Measurements from ENCODE around the gene TRIO. TPM values are rescaled to one million over a fixed set of nuclear protein-coding genes. Genes with fewer than 3 reads are reported as not detected.

The TRIO gene
- total RNA-seq, 1 experiment from 2014 or later, result 150 TPM

DNA sequence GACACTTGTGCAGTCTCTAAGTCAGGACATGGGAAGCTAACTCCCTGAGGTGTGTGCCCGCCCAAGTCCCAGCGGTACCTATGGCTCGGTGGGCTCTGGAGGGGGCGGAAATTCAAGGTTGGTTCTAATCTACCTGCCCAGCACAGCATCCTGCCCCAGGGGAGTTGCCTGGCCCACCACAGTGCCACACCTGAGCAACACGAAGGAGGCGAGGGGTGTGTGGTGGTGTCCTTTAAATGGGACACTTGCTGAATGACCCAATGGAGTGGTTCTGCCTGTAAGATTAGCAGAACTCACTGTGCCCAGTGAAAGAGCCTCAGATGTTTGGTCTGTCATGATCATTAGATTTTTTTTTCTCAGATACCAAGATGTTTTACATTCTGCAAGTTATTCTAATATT lies 367.7 kb downstream of the TRIO start:
- in situ Hi-C loops (cut with HindIII; ENCODE audit: low pct_unique_long_range_greater_than_20kb, low sequenced_read_pairs), result no loop called here

DNA sequence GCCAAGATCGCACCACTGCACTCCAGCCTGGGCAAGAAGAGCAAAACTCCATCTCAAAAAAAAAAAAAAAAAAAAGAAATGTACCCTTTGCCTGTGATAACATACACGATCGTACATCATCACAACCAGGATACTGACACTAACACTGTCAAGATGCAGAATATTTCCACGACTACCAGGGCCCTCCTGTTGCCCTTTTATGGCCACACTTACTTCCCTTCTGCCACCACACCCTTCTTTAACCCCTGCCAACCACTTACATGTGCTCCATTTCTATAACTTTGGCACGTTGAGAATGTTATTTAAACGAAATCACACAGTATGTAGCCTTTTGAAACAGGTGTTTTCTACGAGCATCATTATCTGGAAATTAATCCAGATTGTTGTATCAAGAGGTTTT lies 369.4 kb downstream of the TRIO start:
- in situ Hi-C loops (cut with HindIII; ENCODE audit: low pct_unique_long_range_greater_than_20kb, low sequenced_read_pairs), result no loop called here
- no peak for DNase-seq (ENCODE audit: low read depth, low spot score)

More for the DNA sequence above, 367.7 kb downstream of the TRIO start:
- no peak for DNase-seq (ENCODE audit: low read depth, low spot score)

DNA sequence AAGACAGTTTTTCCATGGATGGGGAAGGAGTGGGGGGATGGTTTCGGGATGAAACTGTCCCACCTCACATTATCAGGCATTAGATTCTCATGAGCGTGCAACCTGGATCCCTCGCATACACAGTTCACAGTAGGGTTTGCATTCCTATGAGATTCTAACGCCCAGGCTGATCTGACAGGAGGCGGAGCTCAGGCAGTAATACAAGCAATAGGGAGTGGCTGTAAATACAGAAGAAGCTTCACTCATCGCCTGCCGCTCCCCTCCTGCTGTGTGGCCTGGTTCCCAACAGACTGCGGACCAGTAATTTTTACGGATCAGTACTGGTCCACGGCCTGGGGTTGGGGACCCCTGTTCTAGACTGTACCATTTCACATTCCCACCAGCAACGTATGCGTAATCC lies 370.1 kb downstream of the TRIO start:
- in situ Hi-C loops (cut with HindIII; ENCODE audit: low pct_unique_long_range_greater_than_20kb, low sequenced_read_pairs), result no loop called here
- no peak for DNase-seq (ENCODE audit: low read depth, low spot score)

DNA sequence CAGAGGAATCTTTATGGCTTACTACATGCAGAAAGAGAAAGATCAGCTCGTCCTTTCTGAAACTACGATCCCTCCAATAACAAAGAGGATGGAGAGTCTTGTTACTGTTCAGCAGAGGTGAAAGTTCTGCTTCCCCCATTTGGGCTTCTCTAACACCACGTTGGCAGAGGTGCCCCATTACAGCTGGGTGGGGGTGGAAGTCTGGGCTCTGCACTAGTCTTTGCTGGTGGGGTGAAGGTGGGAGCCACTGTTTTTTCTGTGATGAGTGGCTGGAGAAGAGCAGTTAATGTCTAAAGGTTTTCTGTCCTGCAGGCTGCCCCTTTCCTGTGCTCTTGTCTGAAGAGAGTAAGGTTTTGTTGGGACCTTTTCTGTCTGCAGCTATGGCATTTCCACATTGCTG lies 373.8 kb downstream of the TRIO start:
- in situ Hi-C loops (cut with HindIII; ENCODE audit: low pct_unique_long_range_greater_than_20kb, low sequenced_read_pairs), result no loop called here
- no peak for DNase-seq (ENCODE audit: low read depth, low spot score)

DNA sequence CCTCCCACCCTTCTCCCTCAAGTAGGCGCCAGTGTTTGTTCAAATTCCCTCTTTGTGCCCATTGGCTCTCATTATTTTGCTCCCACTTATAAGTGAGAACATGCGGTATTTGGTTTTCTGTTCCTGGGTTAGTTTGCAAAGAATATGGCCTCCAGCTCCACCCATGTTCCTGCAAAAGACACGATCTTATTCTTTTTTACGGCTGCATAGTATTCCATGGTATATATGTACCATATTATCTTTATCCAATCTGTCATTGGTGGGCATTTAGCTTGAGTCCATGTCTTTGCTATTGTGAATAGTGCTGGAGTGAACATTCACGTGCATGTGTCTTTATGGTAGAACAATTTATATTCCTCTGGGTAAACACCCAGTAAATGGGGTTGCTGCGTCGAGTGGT lies 375.5 kb downstream of the TRIO start:
- DNase-seq (ENCODE audit: low read depth, low spot score), result no peak
- in situ Hi-C loops (cut with HindIII; ENCODE audit: low pct_unique_long_range_greater_than_20kb, low sequenced_read_pairs), result no loop called here

DNA sequence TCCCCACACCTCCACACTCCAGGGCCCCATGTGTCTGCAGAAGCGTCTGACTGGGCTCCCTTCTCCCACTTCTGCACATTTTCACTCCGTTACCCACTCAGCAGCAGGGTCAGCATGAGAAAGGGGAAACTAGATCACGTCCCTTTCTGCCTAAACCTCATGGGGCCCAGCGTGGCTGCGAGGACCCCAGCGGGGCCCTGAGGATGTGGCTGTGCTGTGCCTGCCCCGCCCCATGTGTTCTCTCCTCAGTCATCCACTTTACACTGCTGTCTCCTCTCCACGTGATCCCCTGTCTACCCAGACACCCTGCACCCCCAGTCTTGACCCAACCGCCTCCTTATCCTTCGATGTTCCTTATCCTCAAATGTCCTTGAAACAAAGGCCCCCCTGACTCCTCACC lies 378.6 kb downstream of the TRIO start:
- DNase-seq (ENCODE audit: low read depth, low spot score), result no peak
- in situ Hi-C loops (cut with HindIII; ENCODE audit: low pct_unique_long_range_greater_than_20kb, low sequenced_read_pairs), result no loop called here

DNA sequence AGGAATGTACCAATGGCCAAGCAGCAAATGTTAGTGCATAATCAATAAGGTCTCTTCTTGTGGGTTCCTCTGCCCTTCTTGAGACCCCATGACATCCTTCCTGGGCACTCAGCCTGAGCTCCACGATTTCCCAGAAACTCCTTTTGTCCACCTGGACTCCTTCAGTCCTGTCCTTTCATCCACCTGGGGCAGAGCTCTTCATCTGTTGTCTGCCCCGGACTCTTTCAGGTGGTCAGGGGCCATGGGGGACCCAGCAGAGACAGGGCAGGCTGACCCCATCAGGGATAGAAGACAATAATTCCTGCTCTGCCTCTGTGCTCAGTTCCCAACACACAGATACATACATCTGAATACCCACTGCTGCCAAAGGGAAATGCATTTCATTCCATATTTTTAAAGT lies 379.6 kb downstream of the TRIO start:
- DNase-seq (ENCODE audit: low read depth, low spot score), result no peak
- in situ Hi-C loops (cut with HindIII; ENCODE audit: low pct_unique_long_range_greater_than_20kb, low sequenced_read_pairs), result no loop called here

DNA sequence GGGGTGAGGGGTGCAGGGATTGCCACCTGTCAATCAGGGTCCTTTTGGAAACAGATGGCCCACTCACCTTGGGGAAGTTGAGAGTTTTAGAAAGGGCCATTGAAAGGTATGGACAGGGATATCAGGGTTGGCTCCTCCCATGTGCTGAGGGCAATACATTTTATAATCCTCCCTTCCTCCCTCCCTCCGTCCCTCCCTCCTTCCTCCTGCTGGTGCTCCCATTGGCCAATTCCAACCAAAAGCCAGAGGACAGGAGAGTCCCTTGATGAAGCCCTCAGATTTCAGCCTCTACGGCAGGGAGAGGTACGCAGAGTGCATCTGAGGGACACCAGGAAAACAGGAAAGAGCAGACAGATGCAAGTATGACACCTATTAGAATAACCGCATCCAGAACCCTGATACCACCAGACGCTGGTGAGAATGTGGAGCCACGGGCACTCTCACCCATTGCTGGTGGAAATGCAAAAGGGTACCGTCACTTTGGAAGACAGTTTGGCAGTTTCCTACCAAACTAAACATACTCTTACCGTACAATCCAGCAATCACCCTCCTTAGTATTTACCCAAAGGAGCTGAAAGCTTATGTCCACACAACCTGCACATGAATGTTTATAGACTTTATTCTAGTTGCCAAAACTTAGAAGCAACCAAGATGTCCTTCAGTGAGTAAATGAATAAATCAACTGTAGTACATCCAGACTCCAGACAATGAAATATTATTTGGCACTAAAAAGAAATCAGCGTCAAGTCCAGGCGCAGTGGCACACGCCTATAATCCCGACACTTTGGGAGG lies 380.3 kb downstream of the TRIO start:
- in situ Hi-C loops (cut with HindIII; ENCODE audit: low pct_unique_long_range_greater_than_20kb, low sequenced_read_pairs), result no loop called here
- no peak for DNase-seq (ENCODE audit: low read depth, low spot score)

DNA sequence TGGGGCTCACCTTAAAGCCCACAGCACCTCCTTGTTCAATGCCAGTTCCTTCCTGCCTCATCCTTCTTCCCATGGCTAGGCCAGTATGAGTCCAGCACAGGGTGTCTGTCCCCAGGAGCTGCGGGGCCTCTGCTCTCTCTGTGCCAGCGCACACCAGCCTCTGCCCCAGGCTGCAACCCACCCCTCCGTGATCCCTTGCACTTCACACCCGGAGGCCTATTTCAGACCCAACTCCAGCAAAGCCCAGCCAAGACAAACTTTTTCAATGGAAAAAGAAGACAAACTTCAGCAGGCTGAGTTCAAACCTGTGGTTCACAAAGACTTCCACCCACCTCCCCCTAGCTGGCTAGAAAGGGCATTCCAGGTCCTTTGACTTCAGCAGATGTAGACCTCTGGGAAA lies 382.3 kb downstream of the TRIO start:
- in situ Hi-C loops (cut with HindIII; ENCODE audit: low pct_unique_long_range_greater_than_20kb, low sequenced_read_pairs), result no loop called here
- DNase-seq (ENCODE audit: low read depth, low spot score), result no peak

DNA sequence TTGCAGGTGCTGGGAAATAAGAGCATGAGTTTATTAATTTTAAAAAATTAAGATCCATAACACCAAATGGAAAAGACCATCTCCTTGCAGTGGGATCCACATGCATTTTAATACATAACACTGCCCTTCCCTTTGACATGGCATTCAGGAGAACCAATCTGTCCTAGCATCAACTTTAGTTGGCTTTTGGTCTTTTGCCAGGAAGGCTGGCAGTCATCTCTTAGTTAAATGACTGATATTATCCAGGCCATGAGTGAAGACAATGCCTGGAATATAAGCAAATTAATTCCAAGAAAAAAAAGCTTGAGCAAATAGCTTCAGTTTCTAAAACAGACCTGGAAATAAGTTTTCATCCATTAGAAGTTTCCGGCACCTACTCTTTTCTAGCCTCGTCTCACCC lies 383.4 kb downstream of the TRIO start:
- in situ Hi-C loops (cut with HindIII; ENCODE audit: low pct_unique_long_range_greater_than_20kb, low sequenced_read_pairs), result no loop called here
- DNase-seq (ENCODE audit: low read depth, low spot score), result no peak

DNA sequence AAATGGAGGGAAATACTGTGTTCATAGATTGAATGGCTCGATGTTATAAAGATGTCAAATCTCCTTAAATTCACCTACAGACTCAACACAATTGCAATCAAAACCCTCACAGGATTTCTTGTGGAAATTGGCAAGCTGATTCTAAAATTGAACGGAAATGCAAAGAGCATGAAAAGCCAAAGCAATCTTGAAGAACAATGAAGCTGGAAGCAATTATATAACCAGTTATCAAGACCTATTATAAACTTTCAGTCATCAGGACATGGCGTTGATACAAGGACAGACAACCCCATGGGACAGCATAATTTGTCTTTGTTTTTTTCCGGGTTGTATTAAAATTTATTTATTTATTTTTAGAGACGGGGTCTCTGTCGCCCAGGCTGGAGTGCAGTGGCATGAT lies 385.0 kb downstream of the TRIO start:
- DNase-seq (ENCODE audit: low read depth, low spot score), result no peak
- in situ Hi-C loops (cut with HindIII; ENCODE audit: low pct_unique_long_range_greater_than_20kb, low sequenced_read_pairs), result no loop called here

DNA sequence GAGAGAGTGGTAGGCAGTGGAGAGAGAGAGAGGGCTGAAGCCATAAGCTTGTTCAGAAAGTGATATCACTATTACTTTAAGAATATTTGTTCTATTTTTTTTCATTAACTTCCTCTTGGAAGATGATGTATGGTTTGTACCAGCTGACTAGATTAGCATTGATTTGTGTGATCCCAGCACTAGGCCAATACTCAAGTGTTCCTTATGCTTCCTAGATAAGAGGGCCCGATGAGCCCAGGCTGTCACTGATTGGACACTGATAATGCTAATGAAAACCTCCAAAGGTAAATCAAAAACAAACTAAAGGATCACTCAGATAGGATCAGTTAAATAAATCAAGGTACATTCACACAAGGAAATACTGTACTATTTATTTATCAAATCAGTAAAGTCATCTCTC lies 385.8 kb downstream of the TRIO start:
- in situ Hi-C loops (cut with HindIII; ENCODE audit: low pct_unique_long_range_greater_than_20kb, low sequenced_read_pairs), result no loop called here
- no peak for DNase-seq (ENCODE audit: low read depth, low spot score)

DNA sequence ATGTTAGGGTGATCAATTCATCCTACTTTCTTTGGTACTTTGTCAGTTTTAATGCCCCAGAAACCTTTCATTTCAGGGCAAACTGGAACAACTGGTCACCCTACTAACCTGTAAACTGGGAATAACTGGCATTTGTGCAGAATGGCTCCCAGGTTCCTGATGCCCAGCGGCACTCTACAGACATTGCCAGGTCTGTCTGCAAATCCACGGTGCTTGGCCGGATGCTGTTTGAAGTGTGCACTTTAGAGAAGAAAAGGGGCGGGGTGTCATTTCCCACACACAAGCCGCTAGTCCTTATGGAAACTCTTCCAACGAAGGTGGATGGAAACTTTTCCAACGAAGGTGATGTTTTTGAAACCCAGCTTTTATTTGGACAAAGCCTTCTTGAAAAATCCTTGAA lies 388.5 kb downstream of the TRIO start:
- no peak for DNase-seq (ENCODE audit: low read depth, low spot score)
- in situ Hi-C loops (cut with HindIII; ENCODE audit: low pct_unique_long_range_greater_than_20kb, low sequenced_read_pairs), result no loop called here

DNA sequence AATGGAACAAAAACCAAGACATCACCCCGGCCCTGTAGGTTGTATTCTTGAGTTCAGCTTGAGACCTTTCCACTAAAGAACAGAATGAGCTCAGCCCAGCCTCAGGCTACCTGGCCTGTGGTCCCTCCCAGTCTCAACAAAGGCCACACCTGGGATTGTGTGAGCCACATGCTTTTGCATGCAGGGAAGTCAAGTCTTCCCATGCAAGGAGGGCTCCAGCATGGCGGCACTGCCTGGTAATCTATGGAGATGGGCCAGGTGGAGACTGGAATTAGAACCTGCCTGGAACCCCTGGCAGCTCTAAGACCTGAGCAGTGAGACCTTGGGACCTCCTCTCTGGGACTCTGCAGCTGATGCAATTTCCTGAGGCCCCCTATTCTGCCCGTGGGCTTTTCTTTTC lies 389.0 kb downstream of the TRIO start:
- DNase-seq (ENCODE audit: low read depth, low spot score), result no peak
- in situ Hi-C loops (cut with HindIII; ENCODE audit: low pct_unique_long_range_greater_than_20kb, low sequenced_read_pairs), result no loop called here

DNA sequence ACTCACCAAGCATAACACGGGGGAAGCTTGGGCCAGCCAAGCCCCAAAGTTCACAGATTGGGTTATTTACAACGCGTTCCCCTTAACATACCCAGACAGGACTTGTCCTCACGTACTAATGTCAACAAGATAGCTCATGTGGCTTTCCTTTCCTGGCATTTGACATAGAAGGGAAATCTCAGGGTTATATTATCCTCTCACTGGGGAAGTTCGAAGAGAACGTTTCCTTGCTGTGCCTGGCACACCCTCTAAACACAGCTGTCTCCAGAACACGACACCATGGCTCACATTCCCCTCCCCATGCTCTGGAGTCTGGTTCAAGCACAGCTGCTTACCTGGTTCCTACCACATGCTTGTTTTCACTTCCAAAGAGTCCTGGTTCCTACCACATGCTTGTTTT lies 391.6 kb downstream of the TRIO start:
- no peak for DNase-seq (ENCODE audit: low read depth, low spot score)
- in situ Hi-C loops (cut with HindIII; ENCODE audit: low pct_unique_long_range_greater_than_20kb, low sequenced_read_pairs), result no loop called here

DNA sequence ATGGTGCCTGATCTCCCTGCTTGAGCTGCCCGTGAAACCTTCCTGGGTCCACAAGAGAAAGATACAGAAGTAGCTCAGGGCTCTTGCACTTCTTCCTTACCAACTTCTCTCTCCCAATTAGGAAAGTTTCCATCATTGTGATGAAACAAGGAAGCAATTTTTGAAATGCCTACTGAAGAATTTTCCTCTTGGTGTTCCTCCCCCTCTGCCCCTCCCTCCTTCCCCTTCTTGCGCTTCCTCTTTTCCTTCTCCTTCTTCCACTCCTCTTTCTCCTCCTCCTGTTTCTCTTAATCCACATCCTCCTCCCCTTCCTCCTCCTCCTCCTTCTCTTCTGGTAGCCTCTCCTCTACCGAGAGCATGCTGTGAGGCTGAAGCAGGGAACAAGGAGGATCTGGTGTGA lies 402.2 kb downstream of the TRIO start:
- in situ Hi-C loops (cut with HindIII; ENCODE audit: low pct_unique_long_range_greater_than_20kb, low sequenced_read_pairs), result no loop called here
- DNase-seq (ENCODE audit: low read depth, low spot score), result no peak

DNA sequence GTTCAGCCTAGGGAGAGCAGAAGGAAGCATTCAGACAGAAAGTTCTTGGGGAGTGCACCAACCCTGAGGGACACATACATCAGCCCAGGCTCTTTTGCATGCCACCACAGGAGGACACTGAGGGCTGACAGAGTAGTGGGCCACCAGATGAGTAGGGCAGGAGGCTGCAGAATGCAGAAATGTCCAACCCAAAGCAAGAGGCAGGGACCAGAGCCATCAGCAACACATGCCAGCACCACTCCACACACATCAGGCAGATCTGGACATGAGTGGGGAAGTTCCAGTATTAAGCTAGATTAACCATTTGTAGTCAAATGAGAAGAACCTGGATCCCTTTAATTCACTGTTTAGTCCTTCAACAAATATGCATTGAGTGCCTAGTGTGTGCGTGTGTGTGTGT lies 402.7 kb downstream of the TRIO start:
- DNase-seq (ENCODE audit: low read depth, low spot score), result no peak

DNA sequence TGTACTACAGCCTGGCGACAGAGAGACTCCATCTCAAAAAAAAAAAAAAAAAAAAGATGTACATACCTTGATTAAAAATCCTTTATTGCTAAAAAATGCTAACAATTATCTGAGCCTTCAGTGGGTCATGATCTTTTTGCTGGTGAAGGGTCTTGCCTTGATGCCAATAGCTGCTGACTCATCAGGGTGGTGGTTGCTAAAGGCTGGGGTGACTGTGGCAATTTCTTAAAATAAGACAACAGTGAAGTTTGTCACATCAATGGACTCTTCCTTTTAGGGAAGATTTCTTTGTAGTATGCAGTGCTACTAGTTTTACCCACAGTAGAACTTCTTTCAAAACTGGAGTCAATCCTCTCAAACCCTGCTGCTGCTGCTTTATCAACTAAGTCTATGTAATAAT lies 404.5 kb downstream of the TRIO start:
- DNase-seq (ENCODE audit: low read depth, low spot score), result no peak
- in situ Hi-C loops (cut with HindIII; ENCODE audit: low pct_unique_long_range_greater_than_20kb, low sequenced_read_pairs), result no loop called here

More for the DNA sequence above, 402.7 kb downstream of the TRIO start:
- in situ Hi-C loops (cut with HindIII; ENCODE audit: low pct_unique_long_range_greater_than_20kb, low sequenced_read_pairs), result no loop called here

DNA sequence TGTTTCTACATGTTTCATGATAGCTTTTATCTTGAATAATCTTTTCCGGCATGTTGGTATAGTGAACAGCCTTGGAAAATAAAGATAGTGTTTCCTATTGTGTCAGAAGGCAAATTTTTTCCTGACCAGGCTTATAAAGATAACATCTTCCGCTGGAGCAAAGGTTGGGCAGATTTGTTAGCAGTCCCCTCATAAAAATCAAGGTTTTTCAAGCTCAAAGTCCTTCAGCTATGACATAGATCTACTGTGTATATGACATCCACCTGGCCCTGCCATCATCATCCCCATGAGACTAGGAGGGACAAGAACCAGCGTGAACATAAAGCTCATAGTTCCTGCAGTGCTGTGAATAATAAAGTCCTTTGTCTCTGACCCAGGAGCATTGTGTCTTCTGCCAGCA lies 408.1 kb downstream of the TRIO start:
- in situ Hi-C loops (cut with HindIII; ENCODE audit: low pct_unique_long_range_greater_than_20kb, low sequenced_read_pairs), result no loop called here

DNA sequence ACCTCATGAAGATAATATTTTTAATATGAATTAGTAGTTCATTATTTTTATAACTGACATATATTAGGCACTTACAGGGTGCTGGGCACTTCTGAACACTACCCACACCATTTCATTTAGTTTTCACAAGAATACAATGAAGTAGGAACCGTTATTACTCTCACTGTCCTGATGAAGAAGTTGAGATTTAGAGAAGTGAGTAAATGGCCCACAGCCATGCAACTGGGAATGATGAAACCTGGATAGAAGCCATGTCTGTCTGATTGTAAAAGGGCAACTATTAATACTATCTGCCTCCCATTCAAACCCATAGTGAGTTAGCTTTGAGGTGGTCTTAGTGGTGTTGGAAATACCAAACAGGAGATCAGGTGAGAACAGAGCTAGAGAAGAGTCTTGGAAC lies 408.9 kb downstream of the TRIO start:
- in situ Hi-C loops (cut with HindIII; ENCODE audit: low pct_unique_long_range_greater_than_20kb, low sequenced_read_pairs), result no loop called here
- no peak for DNase-seq (ENCODE audit: low read depth, low spot score)

More for the DNA sequence above, 408.1 kb downstream of the TRIO start:
- no peak for DNase-seq (ENCODE audit: low read depth, low spot score)
